Endodermal cell (in vitro differentiated cells): Measurements from ENCODE around the gene TOB1. TPM values are rescaled to one million over a fixed set of nuclear protein-coding genes. Genes with fewer than 3 reads are reported as not detected.

Experiments
- DNase-seq: peaks from one replicate; pipeline ENCODE4 v3.0.0-alpha.2; 2017
- H3K27ac ChIP-seq: 2 replicates; pipeline ENCODE4 v1.5.1; 2013; ENCODE audit warnings: mild to moderate bottlenecking, low read depth, low read length, moderate library complexity
- H3K27me3 ChIP-seq: 2 replicates; pipeline ENCODE4 v1.6.1; 2013; ENCODE audit warnings: mild to moderate bottlenecking, low read length, moderate library complexity; ENCODE audit not compliant: insufficient read depth, control insufficient read depth, poor library complexity, severe bottlenecking
- H3K36me3 ChIP-seq: 2 replicates; pipeline ENCODE4 v1.7.0; 2013; ENCODE audit warnings: mild to moderate bottlenecking, low read length, moderate library complexity; ENCODE audit not compliant: control insufficient read depth, insufficient read depth
- H3K4me1 ChIP-seq: one replicate; pipeline ENCODE4 v1.7.0; 2013; ENCODE audit warnings: low read length; ENCODE audit not compliant: control insufficient read depth, insufficient read depth
- H3K4me3 ChIP-seq: 2 replicates; pipeline ENCODE4 v1.5.1; 2013; ENCODE audit warnings: mild to moderate bottlenecking, low read length, moderate library complexity
- H3K9ac ChIP-seq: 2 replicates; pipeline ENCODE4 v1.6.1; 2013; ENCODE audit warnings: mild to moderate bottlenecking, low read length, moderate library complexity; ENCODE audit not compliant: poor library complexity, severe bottlenecking; ENCODE audit errors: extremely low read depth
- H3K9me3 ChIP-seq: 2 replicates; pipeline ENCODE4 v1.6.1; 2013; ENCODE audit warnings: mild to moderate bottlenecking, low read length, moderate library complexity; ENCODE audit not compliant: control insufficient read depth
- H3K27ac Mint-ChIP-seq: 2 replicates; pipeline ENCODE4 v1.8.0; 2020; ENCODE audit warnings: mixed read lengths
- H3K27me3 Mint-ChIP-seq: 2 replicates; pipeline ENCODE4 v1.8.0; 2021; ENCODE audit warnings: mild to moderate bottlenecking, mixed read lengths; ENCODE audit not compliant: insufficient read depth
- H3K36me3 Mint-ChIP-seq: 2 replicates; pipeline ENCODE4 v1.8.0; 2020; ENCODE audit warnings: low read depth, mixed read lengths
- H3K4me1 Mint-ChIP-seq: 2 replicates; pipeline ENCODE4 v1.8.0; 2020; ENCODE audit warnings: mixed read lengths
- H3K4me3 Mint-ChIP-seq: 2 replicates; pipeline ENCODE4 v1.8.0; 2020; ENCODE audit warnings: mild to moderate bottlenecking, moderate library complexity, mixed read lengths
- H3K9me3 Mint-ChIP-seq: 2 replicates; pipeline ENCODE4 v1.8.0; 2020; ENCODE audit warnings: mild to moderate bottlenecking, mixed read lengths
- WGBS, 2 experiments: methylation state at CpG; one replicate each; pipeline versions ENCODE4 v1.1.5 to v1.1.7; 2013; ENCODE audit warnings: missing lambda C conversion rate in 2 of 2, mixed read lengths in 1 of 2; ENCODE audit not compliant: insufficient coverage in 1 of 2, insufficient read length in 1 of 2; 5-methylcytosine and 5-hydroxymethylcytosine counted together
- total RNA-seq, 2 donors: library from RNA; stranded (reverse); fragmentation: NEBNext Ultra II Directional in 1 of 2; extraction: Animal tissue kit (Norgen Biotek cat#: 25700) in 1 of 2; gene quantifications; 2 replicates in 1 of 2; 3 replicates in 1 of 2; pipeline ENCODE4 v1.2.1, GENCODE V29; 2021
- TF ChIP-seq, protein P1 (sequence below): fragments of 200-600 bp; sonication (generic); conservative IDR thresholded peaks from 2 replicates; pipeline ENCODE4 v1.5.0; 2021; ENCODE audit warnings: antibody characterized with exemption, mild to moderate bottlenecking

TOB1 gene
- total RNA-seq, 2 donors from 2014 or later: 35.5 to 36.3 TPM

- H3K36me3 ChIP-seq: no peaks in the 10 kb centered on the region
- DNase-seq: no peak
- H3K27me3 ChIP-seq: no peaks in the 10 kb centered on the region
- no peaks in the 10 kb centered on the region for H3K4me1 Mint-ChIP-seq
- H3K4me3 ChIP-seq: no peak overlapping the region
- H3K9ac ChIP-seq: no peak overlapping the region
- H3K36me3 Mint-ChIP-seq: no peaks in the 10 kb centered on the region
- H3K27ac ChIP-seq: no peak overlapping the region
- 69 to 73% methylated on average over 4 to 6 of the region's 6 CpGs for WGBS, 2 experiments
- H3K9me3 Mint-ChIP-seq: no peaks in the 10 kb centered on the region
- no peaks in the 10 kb centered on the region for H3K4me1 ChIP-seq
- peaks cover 8% of the 10 kb centered on the region for H3K27me3 Mint-ChIP-seq
- no peaks in the 10 kb centered on the region for H3K9me3 ChIP-seq
- H3K4me3 Mint-ChIP-seq: no peak overlapping the region
- TF ChIP-seq, protein P1, sequence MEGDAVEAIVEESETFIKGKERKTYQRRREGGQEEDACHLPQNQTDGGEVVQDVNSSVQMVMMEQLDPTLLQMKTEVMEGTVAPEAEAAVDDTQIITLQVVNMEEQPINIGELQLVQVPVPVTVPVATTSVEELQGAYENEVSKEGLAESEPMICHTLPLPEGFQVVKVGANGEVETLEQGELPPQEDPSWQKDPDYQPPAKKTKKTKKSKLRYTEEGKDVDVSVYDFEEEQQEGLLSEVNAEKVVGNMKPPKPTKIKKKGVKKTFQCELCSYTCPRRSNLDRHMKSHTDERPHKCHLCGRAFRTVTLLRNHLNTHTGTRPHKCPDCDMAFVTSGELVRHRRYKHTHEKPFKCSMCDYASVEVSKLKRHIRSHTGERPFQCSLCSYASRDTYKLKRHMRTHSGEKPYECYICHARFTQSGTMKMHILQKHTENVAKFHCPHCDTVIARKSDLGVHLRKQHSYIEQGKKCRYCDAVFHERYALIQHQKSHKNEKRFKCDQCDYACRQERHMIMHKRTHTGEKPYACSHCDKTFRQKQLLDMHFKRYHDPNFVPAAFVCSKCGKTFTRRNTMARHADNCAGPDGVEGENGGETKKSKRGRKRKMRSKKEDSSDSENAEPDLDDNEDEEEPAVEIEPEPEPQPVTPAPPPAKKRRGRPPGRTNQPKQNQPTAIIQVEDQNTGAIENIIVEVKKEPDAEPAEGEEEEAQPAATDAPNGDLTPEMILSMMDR: no peak
- H3K27ac Mint-ChIP-seq: no peak overlapping the region
These were observed 47.1 kb downstream of the TOB1 start for GRCh38 chr17:50818921-50819657.

DNA sequence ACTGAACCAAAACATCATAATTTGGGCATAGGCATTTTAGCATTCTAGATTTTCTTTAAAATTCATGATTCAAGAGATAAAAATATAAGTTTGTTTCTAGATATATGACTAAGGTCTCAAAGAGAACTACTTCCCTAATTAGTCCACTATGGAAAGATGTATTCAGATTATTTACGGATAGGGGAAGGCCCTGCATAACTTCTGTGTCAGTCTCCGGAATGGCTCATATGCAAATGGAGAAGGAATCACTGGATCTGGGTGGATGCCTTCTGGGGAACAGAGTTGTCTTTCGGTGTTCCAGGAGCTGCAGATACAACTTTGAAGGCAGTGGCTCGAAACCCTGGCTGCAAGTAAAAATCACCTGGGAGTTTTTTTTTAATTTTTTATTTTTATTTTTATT lies 47.9 kb downstream of the TOB1 start:
- TF ChIP-seq, protein P1: no peak
- H3K4me3 ChIP-seq: no peak overlapping the region
- H3K9me3 ChIP-seq: no peaks in the 10 kb centered on the region
- WGBS, 2 experiments: 92 to 94% methylated on average over 2 to 4 of the region's 4 CpGs
- H3K9me3 Mint-ChIP-seq: no peaks in the 10 kb centered on the region
- no peak for DNase-seq
- peaks cover 5% of the 10 kb centered on the region for H3K27me3 Mint-ChIP-seq
- H3K36me3 Mint-ChIP-seq: no peaks in the 10 kb centered on the region
- H3K36me3 ChIP-seq: no peaks in the 10 kb centered on the region
- H3K27me3 ChIP-seq: no peaks in the 10 kb centered on the region
- H3K4me1 Mint-ChIP-seq: no peaks in the 10 kb centered on the region
- H3K27ac Mint-ChIP-seq: no peak overlapping the region
- no peak overlapping the region for H3K27ac ChIP-seq
- no peak overlapping the region for H3K4me3 Mint-ChIP-seq
- no peak overlapping the region for H3K9ac ChIP-seq
- H3K4me1 ChIP-seq: no peaks in the 10 kb centered on the region

DNA sequence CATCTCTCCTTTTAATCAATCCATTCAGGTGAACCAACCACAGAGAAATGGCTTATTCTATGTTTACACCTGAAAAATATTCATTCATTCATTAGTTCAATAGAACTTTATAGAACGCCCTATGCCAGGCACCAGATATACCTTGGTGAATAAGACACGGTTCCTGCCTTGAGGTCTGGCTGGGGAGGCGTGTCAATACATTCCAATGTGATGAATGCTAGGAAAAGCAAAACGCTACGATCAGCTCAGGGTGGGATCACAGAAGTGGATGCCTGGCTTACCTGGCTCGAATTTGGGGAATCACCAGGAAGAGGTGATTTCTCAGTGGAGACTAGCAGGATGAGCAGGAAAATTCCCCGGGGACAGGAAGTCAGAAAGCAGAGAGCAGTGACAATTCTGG lies 48.3 kb downstream of the TOB1 start:
- no peak overlapping the region for H3K27ac Mint-ChIP-seq
- peaks cover 5% of the 10 kb centered on the region for H3K27me3 Mint-ChIP-seq
- DNase-seq: peak; percentile 75
- Histone ChIP-seq H3K9ac (no peak overlapping the region), H3K27ac (no peak overlapping the region), H3K4me1 (no peaks in the 10 kb centered on the region), H3K4me3 (no peak overlapping the region), H3K9me3 (no peaks in the 10 kb centered on the region), H3K36me3 (no peaks in the 10 kb centered on the region), H3K27me3 (no peaks in the 10 kb centered on the region)
- H3K9me3 Mint-ChIP-seq: no peaks in the 10 kb centered on the region
- TF ChIP-seq, protein P1: no peak
- H3K36me3 Mint-ChIP-seq: no peaks in the 10 kb centered on the region
- no peaks in the 10 kb centered on the region for H3K4me1 Mint-ChIP-seq
- 66 to 73% methylated on average over 7 of the region's 7 CpGs for WGBS, 2 experiments
- no peak overlapping the region for H3K4me3 Mint-ChIP-seq
